Stimulated activated CD4-positive, alpha-beta T cell treated with anti-CD3 and anti-CD28 coated beads, Interleukin-12 subunit alpha, Interleukin-12 subunit beta, amount 100 ng/mL, for 4 hours (primary cell): ENCODE results near the gene YOD1.
"Not testable (repeated sequence)": the region's sequence is repeated elsewhere in the genome, so short reads cannot be mapped to it uniquely, and the experiment has no call there.

Source experiments
- DNase-seq: peaks from one replicate; pipeline ENCODE4 v3.0.0-alpha.2; 2020

The YOD1 gene

GRCh38 chr1:207047505-207047904, 3.5 kb downstream of the YOD1 start:
- DNase-seq: no peak

- no peak for DNase-seq
These were observed 5.6 kb downstream of the YOD1 start for GRCh38 chr1:207045453-207045852.

- DNase-seq: not testable (repeated sequence)
These were observed 9.6 kb downstream of the YOD1 start for GRCh38 chr1:207041397-207041796.

DNA sequence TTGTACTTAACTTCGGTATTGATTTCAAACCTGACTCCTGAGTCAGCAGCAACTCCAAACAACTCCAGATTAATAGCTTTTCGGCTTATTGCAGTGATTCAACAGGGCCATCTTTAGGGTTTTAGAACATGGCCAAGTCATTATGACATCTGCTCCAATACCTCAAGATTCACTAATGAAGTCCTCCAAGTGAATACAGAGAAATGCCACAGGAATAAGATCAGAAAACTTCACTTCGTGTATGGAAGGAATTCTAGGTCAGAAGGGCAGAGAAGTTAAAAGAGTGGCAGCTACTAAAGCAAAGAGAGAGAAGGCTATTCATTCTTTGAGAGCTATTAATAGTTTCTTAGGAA, 10.9 kb downstream of the YOD1 start:
- no peak for DNase-seq

GRCh38 chr1:207039380-207040180, 11.4 kb downstream of the YOD1 start:
- no peak for DNase-seq

DNA sequence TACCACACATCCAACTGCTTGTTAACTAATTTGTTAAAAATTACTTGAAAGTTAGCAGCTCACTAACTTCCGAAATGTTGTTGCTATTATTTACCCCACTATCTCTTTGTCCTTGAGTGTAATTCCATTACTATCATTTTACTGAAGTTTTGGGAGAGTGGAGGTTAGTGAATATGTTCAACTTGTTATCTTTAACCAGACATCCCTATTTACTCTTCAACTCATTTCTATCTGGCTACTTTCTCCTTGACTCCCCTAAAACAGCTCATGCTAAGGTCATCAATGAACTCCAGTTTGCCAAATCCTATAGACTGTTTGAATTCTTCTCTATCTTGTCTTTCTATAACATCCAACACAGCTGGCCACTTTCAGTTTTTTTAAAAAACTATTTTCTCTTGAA, 14.1 kb downstream of the YOD1 start:
- no peak for DNase-seq

GRCh38 chr1:207035877-207036551, 15.0 kb downstream of the YOD1 start:
- no peak for DNase-seq

DNA sequence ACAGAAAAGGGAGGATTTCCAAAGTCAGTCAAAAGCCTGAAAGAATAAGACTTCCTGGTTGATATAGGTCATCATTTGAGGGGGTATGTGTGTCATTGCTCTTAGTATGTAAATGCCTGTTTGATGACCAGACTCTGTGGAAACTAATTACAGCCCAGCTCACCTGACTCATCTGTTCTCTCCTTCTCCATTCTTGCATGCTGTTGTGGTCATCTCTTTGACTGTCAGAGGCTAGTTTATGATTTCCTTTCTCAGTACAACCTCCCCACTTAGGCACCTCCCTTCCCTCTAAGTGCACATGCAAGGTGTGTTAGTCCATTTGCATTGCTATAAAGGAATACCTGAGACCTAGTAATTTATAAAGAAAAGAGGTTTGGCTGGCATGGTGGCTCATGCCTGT, 16.0 kb downstream of the YOD1 start:
- DNase-seq: no peak

- no peak for DNase-seq
These were observed 16.8 kb downstream of the YOD1 start for GRCh38 chr1:207034208-207034607.

DNA sequence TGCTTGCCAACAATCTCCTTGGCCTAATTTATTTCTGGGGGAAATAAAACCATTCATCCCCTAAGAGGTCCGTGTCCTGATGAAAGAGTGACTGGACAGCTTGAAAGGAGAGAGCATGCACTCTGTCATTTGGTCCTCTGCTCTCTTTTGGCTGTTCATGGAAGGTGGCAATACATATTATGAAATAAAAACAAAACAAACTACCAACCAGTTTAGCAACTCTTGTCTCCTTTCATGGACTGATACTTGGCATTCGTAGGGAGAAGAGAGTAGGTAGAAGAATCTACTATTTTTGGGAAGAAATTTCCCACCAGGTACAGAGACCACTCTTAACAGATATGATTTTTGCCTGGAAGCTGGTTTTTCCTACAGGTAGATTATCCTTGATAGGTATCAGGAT, 17.7 kb downstream of the YOD1 start:
- DNase-seq: no peak

DNA sequence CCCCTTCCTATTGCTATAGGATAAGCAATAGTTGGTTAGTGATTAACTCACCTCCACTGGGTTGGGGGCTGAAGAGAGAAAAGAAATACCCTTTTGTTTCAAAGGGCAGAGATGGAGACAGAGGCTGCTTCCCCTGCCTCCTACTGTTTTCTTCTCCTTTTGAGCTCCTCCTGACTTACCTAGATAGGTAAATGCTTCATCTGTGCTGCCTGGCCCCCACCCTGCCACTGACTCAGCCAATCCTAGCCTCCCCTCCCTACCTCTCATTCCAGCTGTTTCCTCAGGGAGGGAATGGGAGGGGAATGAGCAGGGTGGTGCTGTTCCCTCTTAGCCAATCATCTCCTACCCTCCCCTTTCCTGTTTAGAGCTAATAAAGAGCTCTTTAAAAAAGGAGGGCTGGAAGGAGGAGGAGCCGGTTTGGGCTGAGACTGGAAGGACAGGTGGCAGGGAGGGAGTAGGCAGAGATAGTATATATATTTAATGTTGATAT, 18.4 kb downstream of the YOD1 start, which contains the start of gene C1orf116:
Gene C1orf116 (minus strand): TSS at position 229 of the 490 bp plus-strand sequence. CDS start 5,158 bp downstream, outside the sequence.
- DNase-seq: no peak

- no peak for DNase-seq
These were observed 19.3 kb downstream of the YOD1 start for GRCh38 chr1:207031632-207032264.

GRCh38 chr1:207031016-207031415, 20.0 kb downstream of the YOD1 start:
- DNase-seq: no peak

DNA sequence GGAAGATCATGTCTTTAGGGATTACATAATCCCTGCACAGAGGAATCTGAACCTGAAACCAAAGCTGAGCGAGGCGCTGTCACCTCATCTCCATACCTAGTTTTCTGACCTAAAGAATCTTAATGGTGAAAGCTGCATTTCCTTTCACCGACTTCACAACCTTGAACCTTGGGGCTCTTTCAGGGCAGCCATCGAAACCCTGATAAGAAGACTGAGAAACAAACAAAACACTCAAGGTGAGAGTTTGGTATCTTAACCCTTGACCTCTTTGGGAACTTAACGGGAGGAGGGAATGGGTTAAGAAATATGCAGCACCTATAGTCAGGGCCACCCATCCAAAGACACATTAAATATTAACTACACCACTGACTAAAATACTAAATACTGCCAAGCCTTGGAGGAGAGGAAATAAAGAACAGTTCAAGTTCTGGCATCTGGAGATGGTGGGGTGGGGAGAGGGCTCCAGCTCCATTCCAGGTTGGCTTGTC, 20.4 kb downstream of the YOD1 start:
- DNase-seq: no peak

GRCh38 chr1:207029701-207030521, 21.1 kb downstream of the YOD1 start:
- DNase-seq: no peak

GRCh38 chr1:207028884-207029650, 21.9 kb downstream of the YOD1 start:
- DNase-seq: no peak

DNA sequence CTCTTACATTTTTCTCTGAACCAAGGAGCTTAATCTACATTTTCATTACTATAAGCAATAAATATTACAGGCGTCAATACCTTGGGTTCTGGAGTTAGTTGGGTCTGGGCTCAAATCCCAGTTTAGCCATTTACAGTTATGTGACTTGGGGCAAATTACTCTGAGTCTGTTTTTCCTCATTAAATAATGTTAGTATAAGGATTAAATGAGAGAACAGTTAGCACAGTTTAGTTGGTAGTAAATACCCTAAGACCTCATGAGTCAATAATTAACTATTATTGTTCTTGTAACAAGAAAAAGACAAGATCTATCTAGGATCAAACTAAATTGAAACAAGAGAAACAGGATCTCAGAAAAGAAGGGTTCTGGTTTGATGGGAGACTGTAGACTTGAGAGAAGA, 23.1 kb downstream of the YOD1 start:
- no peak for DNase-seq

- no peak for DNase-seq
These were observed 23.7 kb downstream of the YOD1 start for GRCh38 chr1:207027206-207027777.

GRCh38 chr1:207026104-207026534, 24.9 kb downstream of the YOD1 start:
- DNase-seq: no peak

- no peak for DNase-seq
These were observed 25.7 kb downstream of the YOD1 start for GRCh38 chr1:207025146-207025880.
